GM19238 (cell line): ENCODE results near the gene NPEPPS.

Source experiments
- DNase-seq: peaks from one replicate; pipeline ENCODE4 v3.0.0; 2011; ENCODE audit warnings: low spot score; ENCODE audit not compliant: insufficient read length

The NPEPPS gene

DNA sequence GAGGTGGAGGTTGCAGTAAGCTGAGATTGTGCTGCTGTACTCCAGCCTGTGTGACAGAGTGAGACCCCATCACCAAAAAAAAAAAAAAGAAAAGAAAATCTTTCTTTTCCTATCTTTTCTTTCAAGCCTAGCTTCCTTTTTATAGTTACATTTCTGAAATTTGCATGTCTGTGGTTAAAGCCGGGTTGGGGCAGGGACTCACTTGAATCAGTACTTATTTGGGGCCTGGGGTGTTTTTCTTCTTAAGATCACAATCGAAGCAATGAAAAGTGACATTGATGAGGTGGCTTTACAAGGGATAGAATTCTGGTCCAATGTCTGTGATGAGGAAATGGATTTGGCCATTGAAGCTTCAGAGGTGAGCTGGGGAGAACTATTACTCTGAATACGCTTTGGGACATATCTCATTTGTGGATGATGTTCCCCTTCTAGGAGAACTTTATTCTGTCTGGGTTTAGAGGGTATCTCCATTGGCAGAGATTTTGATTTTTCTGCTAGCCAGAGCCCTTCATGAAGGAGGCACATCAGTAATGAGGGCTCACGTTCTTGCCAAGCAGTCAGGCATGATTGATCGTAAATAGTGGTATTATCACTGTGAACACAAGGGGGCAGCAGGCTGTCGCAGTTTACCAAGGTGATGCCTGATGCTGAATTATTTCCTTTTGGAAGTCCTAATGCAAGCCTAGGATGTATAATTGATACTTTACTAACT is 133.2 kb downstream of the NPEPPS start:
- no peak for DNase-seq

DNA sequence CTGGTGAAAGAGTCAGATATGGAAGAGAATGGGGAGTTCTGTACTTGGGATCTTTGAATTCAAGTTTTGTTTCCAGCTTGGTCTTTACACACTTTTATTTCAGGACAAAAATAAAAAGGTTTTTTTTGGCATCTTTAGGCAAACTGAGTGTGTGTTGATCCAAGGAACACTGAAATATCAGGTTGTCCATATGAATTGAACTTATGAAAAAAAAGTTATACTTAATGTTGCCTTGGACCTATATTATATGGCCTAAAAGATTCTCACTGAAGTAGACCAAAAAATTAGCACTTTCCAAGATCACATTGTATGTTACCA is 133.7 kb downstream of the NPEPPS start:
- DNase-seq, result no peak

DNA sequence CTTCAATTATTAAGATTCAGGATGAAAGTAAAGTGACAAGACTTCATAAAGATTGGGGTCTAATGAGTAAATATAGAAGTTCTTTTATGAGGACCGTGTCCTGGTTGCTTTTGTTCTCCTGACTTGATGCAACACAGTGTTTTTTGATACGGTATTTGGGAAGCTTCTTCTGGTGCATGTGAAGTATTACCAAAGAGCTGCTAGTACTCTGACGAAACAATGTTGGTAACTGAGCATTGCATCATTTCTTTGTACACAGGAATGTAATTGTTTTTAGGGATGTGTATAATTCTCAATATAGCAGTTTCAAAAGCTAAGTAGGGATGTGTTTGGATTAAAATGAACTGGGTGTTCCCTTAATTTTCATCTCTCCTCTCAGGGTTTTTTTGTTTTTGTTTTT is 134.7 kb downstream of the NPEPPS start:
- DNase-seq, result no peak

DNA sequence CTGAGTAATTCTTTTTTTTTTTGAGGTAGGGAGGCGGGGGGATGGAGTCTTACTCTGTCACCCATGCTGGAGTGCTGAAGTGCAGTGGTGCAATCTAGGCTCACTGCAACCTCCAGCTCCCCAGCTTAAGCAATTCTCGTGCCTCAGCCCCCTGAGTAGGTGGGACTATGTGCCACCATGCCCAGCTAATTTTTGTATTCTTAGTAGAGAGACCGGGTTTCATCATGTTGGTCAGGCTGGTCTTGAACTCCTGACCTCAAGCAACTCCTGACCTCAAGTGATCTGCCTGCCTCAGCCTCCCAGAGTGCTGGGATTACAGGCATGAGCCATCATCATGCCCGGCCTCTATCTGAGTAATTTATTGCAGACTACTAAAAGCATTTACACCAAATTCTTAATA is 138.2 kb downstream of the NPEPPS start:
- no peak for DNase-seq

DNA sequence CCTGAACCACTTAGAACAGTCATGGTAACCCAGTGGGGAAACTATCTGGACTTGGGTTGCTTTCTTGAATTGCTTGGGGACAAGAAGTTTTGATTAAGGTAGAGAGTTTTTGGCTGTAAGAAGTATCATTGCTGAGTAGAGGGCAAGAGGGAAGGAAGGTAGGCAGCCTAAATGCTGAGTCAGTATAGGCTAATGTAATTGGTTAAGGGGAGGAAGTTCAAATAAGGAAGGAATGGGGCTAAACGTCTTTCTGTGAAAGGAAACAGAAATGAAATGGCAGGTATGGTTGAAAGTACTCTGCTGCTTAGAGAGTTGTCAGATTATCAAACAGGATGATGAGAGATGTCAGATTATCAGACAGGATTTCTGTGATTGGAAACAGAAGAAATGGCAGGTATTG is 139.2 kb downstream of the NPEPPS start:
- no peak for DNase-seq
